HEK293 (cell line): Measurements from ENCODE around the gene TNXB.

ENCODE experiments used
- CTCF ChIA-PET: fragments of 350-600 bp; formaldehyde crosslinking; extraction: SDS; loops from one replicate; lab custom pipeline; 2021; ENCODE audit warnings: antibody characterized with exemption; lab: Yijun Ruan, JAX
- POLR2A ChIA-PET: fragments of 300-600 bp; formaldehyde crosslinking; extraction: SDS; loops from one replicate; lab custom pipeline; 2020; ENCODE audit warnings: antibody characterized with exemption, inconsistent platforms; lab: Yijun Ruan, JAX
- H3K27ac ChIP-seq: fragments of 200-500 bp; sonication (Bioruptor generic); 2 replicates; pipeline ENCODE4 v1.5.1; 2014; ENCODE audit warnings: low read depth, low read length, control low read depth, inconsistent platforms; ENCODE audit errors: extremely low read depth
- H3K36me3 ChIP-seq, 2 experiments: fragments of 200-500 bp in 1 of 2; sonication (Bioruptor generic) in 1 of 2; 1 replicate in 1 of 2; 2 replicates in 1 of 2; pipeline ENCODE4 v1.5.1; 2014 to 2017; ENCODE audit warnings: inconsistent platforms in 2 of 2, low read length in 2 of 2; ENCODE audit not compliant: control insufficient read depth in 2 of 2, insufficient read depth in 1 of 2
- H3K4me1 ChIP-seq: fragments of 200-500 bp; sonication (Bioruptor generic); 2 replicates; pipeline ENCODE4 v1.5.1; 2014; ENCODE audit warnings: mild to moderate bottlenecking, low read length, inconsistent platforms; ENCODE audit not compliant: control insufficient read depth, insufficient read depth
- H3K4me3 ChIP-seq: 2 replicates; pipeline ENCODE4 v1.5.1; 2011; ENCODE audit warnings: low read depth, mild to moderate bottlenecking, control low read depth, low read length, moderate library complexity
- H3K9me3 ChIP-seq: fragments of 200-500 bp; sonication (Bioruptor generic); 2 replicates; pipeline ENCODE4 v1.5.1; 2014; ENCODE audit warnings: low read depth, low read length, inconsistent platforms; ENCODE audit not compliant: control insufficient read depth, insufficient read depth
- BCL11A ChIP-seq: fragments of 450-650 bp; formaldehyde crosslinking; IDR thresholded peaks from 2 replicates; pipeline ENCODE4 v1.5.1; 2016; ENCODE audit warnings: low read depth, missing biosample characterization, missing genetic modification characterization
- BCL6B ChIP-seq: fragments of 450-650 bp; formaldehyde crosslinking; IDR thresholded peaks from 2 replicates; pipeline ENCODE4 v1.5.1; 2017; ENCODE audit warnings: missing biosample characterization, missing genetic modification characterization
- ELK4 ChIP-seq: IDR thresholded peaks from 2 replicates; pipeline ENCODE4 v1.6.1; 2011; ENCODE audit warnings: mild to moderate bottlenecking, low read depth, low read length, borderline replicate concordance
- FEZF1 ChIP-seq: fragments of 450-650 bp; formaldehyde crosslinking; IDR thresholded peaks from 2 replicates; pipeline ENCODE4 v1.5.1; 2016; ENCODE audit warnings: missing biosample characterization, missing genetic modification characterization
- GLIS1 ChIP-seq: fragments of 450-650 bp; formaldehyde crosslinking; IDR thresholded peaks from 2 replicates; pipeline ENCODE4 v1.5.1; 2016; ENCODE audit warnings: missing biosample characterization, missing genetic modification characterization
- HOXC10 ChIP-seq: sonication (generic); formaldehyde crosslinking; IDR thresholded peaks from 2 replicates; pipeline ENCODE4 v1.8.1; 2023; ENCODE audit warnings: mild to moderate bottlenecking, missing genetic modification reagents
- RBAK ChIP-seq: fragments of 450-650 bp; formaldehyde crosslinking; IDR thresholded peaks from 2 replicates; pipeline ENCODE4 v1.5.1; 2016; ENCODE audit warnings: missing biosample characterization, missing genetic modification characterization
- SP3 ChIP-seq: fragments of 450-650 bp; formaldehyde crosslinking; IDR thresholded peaks from 2 replicates; pipeline ENCODE4 v1.5.1; 2016; ENCODE audit warnings: missing biosample characterization, missing genetic modification characterization
- ZBTB20 ChIP-seq: fragments of 450-650 bp; formaldehyde crosslinking; IDR thresholded peaks from 2 replicates; pipeline ENCODE4 v1.5.1; 2016; ENCODE audit warnings: missing biosample characterization, missing genetic modification characterization
- ZNF133 ChIP-seq: fragments of 450-650 bp; formaldehyde crosslinking; IDR thresholded peaks from 2 replicates; pipeline ENCODE4 v1.5.1; 2016; ENCODE audit warnings: missing biosample characterization, missing genetic modification characterization
- ZNF169 ChIP-seq: fragments of 450-650 bp; formaldehyde crosslinking; IDR thresholded peaks from 2 replicates; pipeline ENCODE4 v1.5.1; 2016; ENCODE audit warnings: missing biosample characterization, missing genetic modification characterization
- ZNF19 ChIP-seq: fragments of 450-650 bp; formaldehyde crosslinking; IDR thresholded peaks from 2 replicates; pipeline ENCODE4; 2016; ENCODE audit warnings: missing biosample characterization, missing genetic modification characterization, low read depth
- ZNF2 ChIP-seq: fragments of 450-650 bp; formaldehyde crosslinking; IDR thresholded peaks from 2 replicates; pipeline ENCODE4 v1.5.1; 2016; ENCODE audit warnings: missing biosample characterization, missing genetic modification characterization
- ZNF26 ChIP-seq: fragments of 450-650 bp; formaldehyde crosslinking; IDR thresholded peaks from 2 replicates; pipeline ENCODE4 v1.5.1; 2016; ENCODE audit warnings: missing biosample characterization, missing genetic modification characterization
- ZNF302 ChIP-seq: fragments of 450-650 bp; formaldehyde crosslinking; IDR thresholded peaks from 2 replicates; pipeline ENCODE4 v1.5.1; 2016; ENCODE audit warnings: missing biosample characterization, missing genetic modification characterization, low read depth
- ZNF394 ChIP-seq: fragments of 450-650 bp; formaldehyde crosslinking; IDR thresholded peaks from 2 replicates; pipeline ENCODE4 v1.5.1; 2016; ENCODE audit warnings: missing biosample characterization, missing genetic modification characterization, mild to moderate bottlenecking, moderate library complexity, borderline replicate concordance
- ZNF423 ChIP-seq: fragments of 450-650 bp; formaldehyde crosslinking; IDR thresholded peaks from 2 replicates; pipeline ENCODE4 v1.5.1; 2016; ENCODE audit warnings: missing biosample characterization, missing genetic modification characterization
- ZNF433 ChIP-seq: fragments of 450-650 bp; formaldehyde crosslinking; IDR thresholded peaks from 2 replicates; pipeline ENCODE4 v1.5.1; 2016; ENCODE audit warnings: missing biosample characterization, missing genetic modification characterization, low read depth
- ZNF529 ChIP-seq: fragments of 450-650 bp; formaldehyde crosslinking; IDR thresholded peaks from 2 replicates; pipeline ENCODE4 v1.5.1; 2017; ENCODE audit warnings: missing genetic modification characterization, missing biosample characterization; ENCODE audit not compliant: insufficient replicate concordance
- ZNF558 ChIP-seq: fragments of 450-650 bp; formaldehyde crosslinking; IDR thresholded peaks from 2 replicates; pipeline ENCODE4 v1.5.1; 2016; ENCODE audit warnings: missing biosample characterization, missing genetic modification characterization
- ZNF561 ChIP-seq: fragments of 450-650 bp; IDR thresholded peaks from 2 replicates; pipeline ENCODE4 v1.5.1; 2018; ENCODE audit warnings: missing biosample characterization, missing genetic modification characterization, borderline replicate concordance
- ZNF596 ChIP-seq: fragments of 450-650 bp; IDR thresholded peaks from 2 replicates; pipeline ENCODE4 v1.5.0; 2018; ENCODE audit warnings: missing biosample characterization, mild to moderate bottlenecking, missing genetic modification characterization, moderate library complexity
- ZNF639 ChIP-seq: fragments of 450-650 bp; formaldehyde crosslinking; IDR thresholded peaks from 2 replicates; pipeline ENCODE4 v1.5.1; 2016; ENCODE audit warnings: missing biosample characterization, missing genetic modification characterization
- ZSCAN16 ChIP-seq: fragments of 450-650 bp; formaldehyde crosslinking; IDR thresholded peaks from 2 replicates; pipeline ENCODE4 v1.5.1; 2016; ENCODE audit warnings: missing biosample characterization, missing genetic modification characterization

TNXB gene

GRCh38 chr6:32123681-32124080 lies 14.5 kb upstream of the TNXB start:
- H3K4me1 ChIP-seq, result peaks cover 4% of the 10 kb centered on the region
- H3K36me3 ChIP-seq, result peaks cover 36 to 64% of the 10 kb centered on the region in 2 experiments; a peak in 2 of 3 replicates
- H3K4me3 ChIP-seq, result no peak overlapping the region
- ChIA-PET POLR2A (interaction anchor here (0.6 to 1.6 kb wide), 2 partner anchors 9 to 32 kb away, joined by 3 read pairs; no protein-coding TSS in a partner anchor), CTCF (interaction anchor here (0.6 to 1.5 kb wide), 2 partner anchors 31 to 994 kb away, joined by 3 to 4 read pairs; no protein-coding TSS in a partner anchor)
- H3K9me3 ChIP-seq, result no peaks in the 10 kb centered on the region
- no peak overlapping the region for H3K27ac ChIP-seq
- TF ChIP-seq ZNF433 (tag by site-specific recombination) (no peak), ZNF2 (tag by site-specific recombination) (no peak), ZNF423 (tag by site-specific recombination) (no peak), ZNF596 (tag by site-specific recombination) (no peak), ZNF302 (tag by site-specific recombination) (no peak), ZNF26 (tag by site-specific recombination) (no peak), HOXC10 (CRISPR knock-in tag) (no peak), ZNF19 (tag by site-specific recombination) (no peak), ZSCAN16 (tag by site-specific recombination) (no peak), ZNF561 (no peak), ZNF558 (tag by site-specific recombination) (no peak), ZNF639 (tag by site-specific recombination) (no peak), ZNF169 (no peak)

- ChIA-PET CTCF (interaction anchor here (0.8 to 5.0 kb wide), 8 partner anchors 9 to 572 kb away, joined by 3 to 65 read pairs (median 3); partner anchors contain the start of genes ATF6B, FKBPL and GPSM3), POLR2A (no interaction called here)
- no peaks in the 10 kb centered on the region for H3K4me1 ChIP-seq
- H3K4me3 ChIP-seq, result no peak overlapping the region
- TF ChIP-seq ZNF133 (tag by site-specific recombination) (no peak), ZNF529 (peak; percentile 94)
- H3K36me3 ChIP-seq, result peaks cover 38 to 84% of the 10 kb centered on the region in 2 experiments; a peak in 2 of 3 replicates
- no peak overlapping the region for H3K27ac ChIP-seq
- no peaks in the 10 kb centered on the region for H3K9me3 ChIP-seq
These were observed 11.5 kb upstream of the TNXB start for GRCh38 chr6:32120573-32121059.

- H3K9me3 ChIP-seq, result no peaks in the 10 kb centered on the region
- no peaks in the 10 kb centered on the region for H3K4me1 ChIP-seq
- ChIA-PET POLR2A (interaction anchor here (0.5 to 1.5 kb wide), 9 partner anchors 9 to 147 kb away, joined by 3 to 8 read pairs (median 4); partner anchors contain the start of genes ATF6B, DXO, FKBPL and TNXB), CTCF (interaction anchor here (0.5 to 5.0 kb wide), 57 partner anchors 10 to 884 kb away, joined by 3 to 65 read pairs (median 5); partner anchors contain the start of genes AGPAT1, ATF6B, EGFL8 and FKBPL)
- H3K36me3 ChIP-seq, result peaks cover 34 to 77% of the 10 kb centered on the region in 2 experiments; a peak in 2 of 3 replicates
- no peak overlapping the region for H3K4me3 ChIP-seq
- no peak overlapping the region for H3K27ac ChIP-seq
- TF ChIP-seq ELK4, result no peak
- no peak for TF ChIP-seq BCL6B (tag by site-specific recombination)
- TF ChIP-seq FEZF1 (tag by site-specific recombination), result no peak
- 0 out of 2 replicates have a peak, but pooled peaks have one; percentile 25 for TF ChIP-seq GLIS1 (tag by site-specific recombination)
- peak; percentile 68 for TF ChIP-seq ZBTB20
- no peak for TF ChIP-seq BCL11A (tag by site-specific recombination)
- peak; percentile 95 for TF ChIP-seq ZNF394 (tag by site-specific recombination)
- no peak for TF ChIP-seq RBAK
- no peak for TF ChIP-seq SP3 (tag by site-specific recombination)
These were observed 9.9 kb upstream of the TNXB start for GRCh38 chr6:32118782-32119628.
